HEK293 (cell line): ENCODE results near the gene SCIN.

Experiments
- CTCF ChIA-PET: fragments of 350-600 bp; formaldehyde crosslinking; extraction: SDS; loops from one replicate; lab custom pipeline; 2021; ENCODE audit warnings: antibody characterized with exemption; lab: Yijun Ruan, JAX
- POLR2A ChIA-PET: fragments of 300-600 bp; formaldehyde crosslinking; extraction: SDS; loops from one replicate; lab custom pipeline; 2020; ENCODE audit warnings: antibody characterized with exemption, inconsistent platforms; lab: Yijun Ruan, JAX
- H3K27ac ChIP-seq: fragments of 200-500 bp; sonication (Bioruptor generic); 2 replicates; pipeline ENCODE4 v1.5.1; 2014; ENCODE audit warnings: low read depth, low read length, control low read depth, inconsistent platforms; ENCODE audit errors: extremely low read depth
- H3K36me3 ChIP-seq, 2 experiments: fragments of 200-500 bp in 1 of 2; sonication (Bioruptor generic) in 1 of 2; 1 replicate in 1 of 2; 2 replicates in 1 of 2; pipeline ENCODE4 v1.5.1; 2014 to 2017; ENCODE audit warnings: inconsistent platforms in 2 of 2, low read length in 2 of 2; ENCODE audit not compliant: control insufficient read depth in 2 of 2, insufficient read depth in 1 of 2
- H3K4me1 ChIP-seq: fragments of 200-500 bp; sonication (Bioruptor generic); 2 replicates; pipeline ENCODE4 v1.5.1; 2014; ENCODE audit warnings: mild to moderate bottlenecking, low read length, inconsistent platforms; ENCODE audit not compliant: control insufficient read depth, insufficient read depth
- H3K4me3 ChIP-seq: 2 replicates; pipeline ENCODE4 v1.5.1; 2011; ENCODE audit warnings: low read depth, mild to moderate bottlenecking, control low read depth, low read length, moderate library complexity
- H3K9me3 ChIP-seq: fragments of 200-500 bp; sonication (Bioruptor generic); 2 replicates; pipeline ENCODE4 v1.5.1; 2014; ENCODE audit warnings: low read depth, low read length, inconsistent platforms; ENCODE audit not compliant: control insufficient read depth, insufficient read depth
- GFI1B ChIP-seq: fragments of 450-650 bp; formaldehyde crosslinking; IDR thresholded peaks from 2 replicates; pipeline ENCODE4 v1.5.1; 2016; ENCODE audit warnings: missing biosample characterization, missing genetic modification characterization
- KLF16 ChIP-seq: fragments of 450-650 bp; formaldehyde crosslinking; IDR thresholded peaks from 2 replicates; pipeline ENCODE4 v1.5.1; 2017; ENCODE audit warnings: missing biosample characterization, missing genetic modification characterization
- OSR2 ChIP-seq: fragments of 450-650 bp; formaldehyde crosslinking; IDR thresholded peaks from 2 replicates; pipeline ENCODE4 v1.5.1; 2016; ENCODE audit warnings: missing biosample characterization, missing genetic modification characterization
- PRDM1 ChIP-seq: fragments of 450-650 bp; formaldehyde crosslinking; IDR thresholded peaks from 2 replicates; pipeline ENCODE4; 2016; ENCODE audit warnings: missing biosample characterization, missing genetic modification characterization
- PRDM10 ChIP-seq: fragments of 450-650 bp; formaldehyde crosslinking; IDR thresholded peaks from 2 replicates; pipeline ENCODE4 v1.5.1; 2016; ENCODE audit warnings: missing biosample characterization, missing genetic modification characterization
- SETDB1 ChIP-seq: IDR thresholded peaks from one replicate; pipeline ENCODE4 v1.6.1; 2017; ENCODE audit warnings: mild to moderate bottlenecking, low read length, moderate library complexity, mixed read lengths; ENCODE audit not compliant: insufficient read length
- ZBTB48 ChIP-seq: fragments of 450-650 bp; formaldehyde crosslinking; IDR thresholded peaks from 2 replicates; pipeline ENCODE4 v1.5.1; 2016; ENCODE audit warnings: missing biosample characterization, missing genetic modification characterization
- ZNF146 ChIP-seq: fragments of 450-650 bp; formaldehyde crosslinking; IDR thresholded peaks from 2 replicates; pipeline ENCODE4 v1.5.1; 2016; ENCODE audit warnings: missing biosample characterization, missing genetic modification characterization
- ZNF2 ChIP-seq: fragments of 450-650 bp; formaldehyde crosslinking; IDR thresholded peaks from 2 replicates; pipeline ENCODE4 v1.5.1; 2016; ENCODE audit warnings: missing biosample characterization, missing genetic modification characterization
- ZNF239 ChIP-seq: fragments of 450-650 bp; formaldehyde crosslinking; IDR thresholded peaks from 2 replicates; pipeline ENCODE4 v1.5.1; 2016; ENCODE audit warnings: missing biosample characterization, missing genetic modification characterization
- ZNF366 ChIP-seq: fragments of 450-650 bp; formaldehyde crosslinking; conservative IDR thresholded peaks from 2 replicates; pipeline ENCODE4 v1.5.1; 2016; ENCODE audit warnings: missing biosample characterization, missing genetic modification characterization
- ZNF391 ChIP-seq: fragments of 450-650 bp; formaldehyde crosslinking; IDR thresholded peaks from 2 replicates; pipeline ENCODE4 v1.5.1; 2016; ENCODE audit warnings: low read depth, missing biosample characterization, missing genetic modification characterization, borderline replicate concordance
- ZNF600 ChIP-seq: fragments of 450-650 bp; formaldehyde crosslinking; IDR thresholded peaks from 2 replicates; pipeline ENCODE4 v1.5.1; 2016; ENCODE audit warnings: missing biosample characterization, missing genetic modification characterization
- ZNF658 ChIP-seq: fragments of 450-650 bp; formaldehyde crosslinking; IDR thresholded peaks from 2 replicates; pipeline ENCODE4; 2016; ENCODE audit warnings: missing biosample characterization, missing genetic modification characterization
- ZNF670 ChIP-seq: fragments of 450-650 bp; formaldehyde crosslinking; IDR thresholded peaks from 2 replicates; pipeline ENCODE4 v1.5.1; 2016; ENCODE audit warnings: missing biosample characterization, missing genetic modification characterization, low read depth
- ZNF704 ChIP-seq: fragments of 450-650 bp; formaldehyde crosslinking; IDR thresholded peaks from 2 replicates; pipeline ENCODE4 v1.5.1; 2016; ENCODE audit warnings: missing biosample characterization, missing genetic modification characterization
- ZNF837 ChIP-seq: fragments of 450-650 bp; formaldehyde crosslinking; IDR thresholded peaks from 2 replicates; pipeline ENCODE4 v1.5.1; 2016; ENCODE audit warnings: missing biosample characterization, missing genetic modification characterization

Gene SCIN

GRCh38 chr7:12635830-12636229 lies 65.3 kb downstream of the SCIN start:
- Histone ChIP-seq H3K36me3 (no peaks in the 10 kb centered on the region), H3K4me3 (no peak overlapping the region)
- TF ChIP-seq KLF16 (tag by site-specific recombination) = no peak
- no peak for TF ChIP-seq ZNF239
- TF ChIP-seq ZNF704 = no peak
- TF ChIP-seq, all 188 proteins: peak for 0
- POLR2A ChIA-PET = interaction anchor here (0.6 kb wide), 1 partner anchor 1712 kb away, joined by 3 read pairs; no protein-coding TSS in a partner anchor
- CTCF ChIA-PET = interaction anchor here (0.6 to 1.7 kb wide), 6 partner anchors 8 to 1273 kb away, joined by 3 to 6 read pairs (median 6); no protein-coding TSS in a partner anchor
- Histone ChIP-seq H3K27ac (no peak overlapping the region), H3K9me3 (no peaks in the 10 kb centered on the region), H3K4me1 (no peaks in the 10 kb centered on the region)

GRCh38 chr7:12637328-12637727 lies 66.8 kb downstream of the SCIN start:
- Histone ChIP-seq H3K4me3 (no peak overlapping the region), H3K9me3 (no peaks in the 10 kb centered on the region), H3K36me3 (no peaks in the 10 kb centered on the region), H3K27ac (no peak overlapping the region), H3K4me1 (no peaks in the 10 kb centered on the region)
- ChIA-PET POLR2A (no interaction called here), CTCF (interaction anchor here (0.7 to 1.4 kb wide), 3 partner anchors 49 to 198 kb away, joined by 3 to 5 read pairs (median 3); no protein-coding TSS in a partner anchor)
- TF ChIP-seq ZNF837 (tag by site-specific recombination) (no peak), ZNF146 (tag by site-specific recombination) (no peak), ZNF366 (tag by site-specific recombination) (peak; percentile 43), PRDM1 (tag by site-specific recombination) (peak; percentile 80), SETDB1 (no peak)

GRCh38 chr7:12637819-12638592 lies 67.5 kb downstream of the SCIN start:
- Histone ChIP-seq H3K9me3 (no peaks in the 10 kb centered on the region), H3K36me3 (no peaks in the 10 kb centered on the region), H3K4me3 (no peak overlapping the region), H3K27ac (no peak overlapping the region), H3K4me1 (no peaks in the 10 kb centered on the region)
- ChIA-PET POLR2A (no interaction called here), CTCF (interaction anchor here (0.7 to 1.8 kb wide), 22 partner anchors 10 to 778 kb away, joined by 3 to 20 read pairs (median 4); no protein-coding TSS in a partner anchor)
- TF ChIP-seq ZNF670 (tag by site-specific recombination) = no peak
- no peak for TF ChIP-seq ZNF2 (tag by site-specific recombination)
- no peak for TF ChIP-seq ZBTB48 (tag by site-specific recombination)
- TF ChIP-seq ZNF600 = no peak
- no peak for TF ChIP-seq GFI1B (tag by site-specific recombination)
- TF ChIP-seq OSR2 = no peak
- TF ChIP-seq ZNF391 = no peak
- TF ChIP-seq ZNF658 = no peak
- no peak for TF ChIP-seq PRDM10
